Transverse colon (tissue), 4 donors: ENCODE measurements around the gene DIP2A. TPM values are rescaled to one million over a fixed set of nuclear protein-coding genes. Genes with fewer than 3 reads are reported as not detected.

ENCODE experiments used
- DNase-seq: peaks from one replicate; pipeline ENCODE4 v3.0.0-alpha.2; 2019
- H3K27ac ChIP-seq, 4 donors: fragments of 200-600 bp; sonication (generic); 2 replicates each; pipeline ENCODE4 v1.5.1; 2016 to 2018; ENCODE audit warnings: inconsistent platforms in 4 of 4
- H3K27me3 ChIP-seq: fragments of 200-600 bp; sonication (generic); 2 replicates; pipeline ENCODE4 v1.5.1; 2017; ENCODE audit warnings: inconsistent platforms
- H3K36me3 ChIP-seq, 4 donors: fragments of 200-600 bp; sonication (generic); 2 replicates each; pipeline ENCODE4 v1.5.1; 2017 to 2019; ENCODE audit warnings: inconsistent platforms in 4 of 4
- H3K4me1 ChIP-seq, 4 donors: fragments of 200-600 bp; sonication (generic); 2 replicates each; pipeline ENCODE4 v1.5.1; 2017 to 2020; ENCODE audit warnings: inconsistent platforms in 4 of 4
- H3K4me3 ChIP-seq, 4 donors: fragments of 200-600 bp; sonication (generic); 1 replicate in 1 of 4; 2 replicates in 3 of 4; pipeline versions ENCODE4 v1.5.1 to v1.6.1; 2017 to 2019; ENCODE audit warnings: inconsistent platforms in 4 of 4
- H3K9me3 ChIP-seq, 2 donors: fragments of 200-600 bp; sonication (generic); 2 replicates each; pipeline ENCODE4 v1.5.1; 2017 to 2019; ENCODE audit warnings: inconsistent platforms in 2 of 2
- CTCF ChIP-seq, 5 experiments: fragments of 200-600 bp in 3 of 5; fragments of 450-650 bp in 2 of 5; sonication (generic) in 3 of 5; IDR thresholded peaks; 1 replicate in 2 of 5; 2 replicates in 3 of 5; pipeline ENCODE4 v1.5.1; 2016 to 2017; ENCODE audit warnings: antibody characterized with exemption in 5 of 5, inconsistent platforms in 3 of 5, mild to moderate bottlenecking in 2 of 5, moderate library complexity in 1 of 5
- EP300 ChIP-seq: sonication (generic); formaldehyde crosslinking; IDR thresholded peaks from one replicate; pipeline ENCODE4 v1.6.1; 2017; ENCODE audit warnings: antibody characterized with exemption, low read depth
- POLR2A ChIP-seq: fragments of 450-650 bp; IDR thresholded peaks from one replicate; pipeline ENCODE4 v1.6.1; 2016; ENCODE audit warnings: antibody characterized with exemption, mild to moderate bottlenecking, moderate library complexity
- POLR2AphosphoS5 ChIP-seq, 3 donors: sonication (generic); formaldehyde crosslinking; IDR thresholded peaks; one replicate each; pipeline ENCODE4 v1.6.1; 2016; ENCODE audit warnings: antibody characterized with exemption in 3 of 3
- WGBS, 2 donors: methylation state at CpG; one replicate each; pipeline ENCODE4 v1.1.5; 2018; ENCODE audit warnings: low coverage in 1 of 2; 5-methylcytosine and 5-hydroxymethylcytosine counted together
- in situ Hi-C, 4 donors: fragments of 200-750 bp; cut with MboI; loops; one replicate each; pipeline versions ENCODE4 v1.15.0 to v1.15.1; 2017; ENCODE audit warnings: low sequenced_read_pairs in 3 of 4, low pct_ligation_motif_present in 1 of 4, low pct_unique_long_range_greater_than_20kb in 1 of 4
- intact Hi-C: fragments of 100-400 bp; cut with DNase I; formaldehyde crosslinking; loops from one replicate; pipeline ENCODE4 v1.15.1; 2023; ENCODE audit warnings: low total_unique reads
- total RNA-seq, 4 donors: library from RNA; depleted of rRNA; stranded (reverse); fragments of >200 nt; gene quantifications; one replicate each; pipeline ENCODE4 v1.1.0, GENCODE V29; 2016

The DIP2A gene
- total RNA-seq, 4 donors from 2014 or later = 68.8 to 121 (median 92.9) TPM

GRCh38 chr21:46486481-46487126 is 27.9 kb downstream of the DIP2A start:
- no peaks in the 10 kb centered on the region for H3K4me1 ChIP-seq
- H3K27me3 ChIP-seq = no peaks in the 10 kb centered on the region
- H3K4me3 ChIP-seq = no peak overlapping the region
- in situ Hi-C loops (no loop called here), intact Hi-C loops (no loop called here)
- H3K27ac ChIP-seq = no peak overlapping the region
- peaks cover 0 to 14% (median 1%) of the 10 kb centered on the region in 4 donors for H3K36me3 ChIP-seq
- no peak for DNase-seq
- 70 to 72% methylated on average over 4 of the region's 4 CpGs for WGBS, 2 donors
- H3K9me3 ChIP-seq = no peaks in the 10 kb centered on the region
- TF ChIP-seq POLR2AphosphoS5 (IDR thresholded peaks at IDR 0.05) = no peak
- TF ChIP-seq EP300 = no peak
- TF ChIP-seq CTCF (IDR thresholded peaks at IDR 0.05) = no peak
- TF ChIP-seq POLR2A = no peak

GRCh38 chr21:46489162-46489663 is 30.5 kb downstream of the DIP2A start:
- TF ChIP-seq POLR2A (no peak), POLR2AphosphoS5 (IDR thresholded peaks at IDR 0.05) (no peak), EP300 (no peak), CTCF (IDR thresholded peaks at IDR 0.05) (no peak)
- Histone ChIP-seq H3K4me3 (no peak overlapping the region), H3K36me3 (peaks cover 0 to 27% (median 4%) of the 10 kb centered on the region in 4 donors), H3K27me3 (no peaks in the 10 kb centered on the region), H3K9me3 (no peaks in the 10 kb centered on the region), H3K27ac (no peak overlapping the region), H3K4me1 (no peaks in the 10 kb centered on the region)
- in situ Hi-C loops = no loop called here
- intact Hi-C loops = no loop called here
- WGBS, 2 donors = 89% methylated on average over 6 of the region's 6 CpGs; no CpG with 5 or more reads in 1 of the 2 donors
- no peak for DNase-seq

- H3K27me3 ChIP-seq = no peaks in the 10 kb centered on the region
- no peak for DNase-seq
- no peak overlapping the region for H3K27ac ChIP-seq
- no peaks in the 10 kb centered on the region for H3K4me1 ChIP-seq
- intact Hi-C loops (no loop called here), in situ Hi-C loops (no loop called here)
- no peaks in the 10 kb centered on the region for H3K9me3 ChIP-seq
- no peak for TF ChIP-seq CTCF (IDR thresholded peaks at IDR 0.05)
- TF ChIP-seq POLR2A = no peak
- TF ChIP-seq EP300 = no peak
- TF ChIP-seq POLR2AphosphoS5 (IDR thresholded peaks at IDR 0.05) = no peak
- H3K36me3 ChIP-seq = peaks cover 0 to 27% (median 4%) of the 10 kb centered on the region in 4 donors
- WGBS, 2 donors = 98% methylated on average over 9 to 10 of the region's 10 CpGs
- H3K4me3 ChIP-seq = no peak overlapping the region
These were observed 31.1 kb downstream of the DIP2A start for GRCh38 chr21:46489800-46490199.

- DNase-seq = no peak
- in situ Hi-C loops (no loop called here), intact Hi-C loops (no loop called here)
- H3K27me3 ChIP-seq = no peaks in the 10 kb centered on the region
- no peak overlapping the region for H3K27ac ChIP-seq
- H3K9me3 ChIP-seq = no peaks in the 10 kb centered on the region
- WGBS, 2 donors = 95 to 100% methylated on average over 2 to 3 of the region's 3 CpGs
- peaks cover 0 to 24% (median 4%) of the 10 kb centered on the region in 4 donors for H3K36me3 ChIP-seq
- TF ChIP-seq POLR2AphosphoS5 (IDR thresholded peaks at IDR 0.05) = no peak
- no peak for TF ChIP-seq POLR2A
- TF ChIP-seq EP300 = no peak
- H3K4me1 ChIP-seq = no peaks in the 10 kb centered on the region
- H3K4me3 ChIP-seq = no peak overlapping the region
These were observed 32.9 kb downstream of the DIP2A start for GRCh38 chr21:46491553-46491952.

GRCh38 chr21:46492851-46493250 is 34.2 kb downstream of the DIP2A start:
- Histone ChIP-seq H3K36me3 (peaks cover 0 to 18% (median 7%) of the 10 kb centered on the region in 4 donors), H3K4me1 (no peaks in the 10 kb centered on the region), H3K27ac (no peak overlapping the region), H3K9me3 (no peaks in the 10 kb centered on the region), H3K4me3 (no peak overlapping the region), H3K27me3 (no peaks in the 10 kb centered on the region)
- WGBS, 2 donors = 80 to 94% methylated on average over 5 of the region's 5 CpGs
- intact Hi-C loops = no loop called here
- no peak for DNase-seq
- in situ Hi-C loops = no loop called here
- TF ChIP-seq CTCF (IDR thresholded peaks at IDR 0.05) (no peak), POLR2AphosphoS5 (IDR thresholded peaks at IDR 0.05) (no peak), EP300 (no peak), POLR2A (no peak)
